Measurements from ENCODE around the gene TAF9. TPM values are rescaled to one million over a fixed set of nuclear protein-coding genes. Genes with fewer than 3 reads are reported as not detected.

TAF9 gene
- total and polyA plus RNA-seq, 2 donors = 80.3 to 110 TPM

- Histone ChIP-seq H3K4me1 (ENCODE audit: control insufficient read depth in 2 of 2, insufficient read depth in 2 of 2, low read length in 2 of 2) (peaks cover 0 to 15% of the 10 kb centered on the region in 2 donors), H3K4me3 (ENCODE audit: low read length in 2 of 2) (no peak overlapping the region), H3K9me3 (ENCODE audit: control insufficient read depth in 2 of 2, insufficient read depth in 1 of 2, low read length in 1 of 2) (peaks cover 0 to 8% of the 10 kb centered on the region in 2 donors), H3K36me3 (ENCODE audit: control insufficient read depth in 2 of 2, insufficient read depth in 2 of 2, low read length in 1 of 2) (no peaks in the 10 kb centered on the region), H3K27ac (ENCODE audit: low read depth in 1 of 2, low read length in 1 of 2) (no peak overlapping the region), H3K27me3 (ENCODE audit: control insufficient read depth in 2 of 2, insufficient read depth in 1 of 2, low read length in 1 of 2) (no peaks in the 10 kb centered on the region)
- WGBS = 96% methylated on average over 9 of the region's 9 CpGs
- no peak for DNase-seq (ENCODE audit: low read depth in 6 of 9, low spot score in 9 of 9)
Observed at GRCh38 chr5:69329905-69330489, 39.3 kb downstream of the TAF9 start.

- no peak overlapping the region for H3K27ac ChIP-seq (ENCODE audit: low read depth in 1 of 2, low read length in 1 of 2)
- no peaks in the 10 kb centered on the region for H3K36me3 ChIP-seq (ENCODE audit: control insufficient read depth in 2 of 2, insufficient read depth in 2 of 2, low read length in 1 of 2)
- H3K4me3 ChIP-seq (ENCODE audit: low read length in 2 of 2) = no peak overlapping the region
- H3K4me1 ChIP-seq (ENCODE audit: control insufficient read depth in 2 of 2, insufficient read depth in 2 of 2, low read length in 2 of 2) = peaks cover 0 to 1% of the 10 kb centered on the region in 2 donors
- WGBS = 95% methylated on average over 1 of the region's 1 CpG
- no peak for DNase-seq (ENCODE audit: low read depth in 6 of 9, low spot score in 9 of 9)
- no peaks in the 10 kb centered on the region for H3K9me3 ChIP-seq (ENCODE audit: control insufficient read depth in 2 of 2, insufficient read depth in 1 of 2, low read length in 1 of 2)
- H3K27me3 ChIP-seq (ENCODE audit: control insufficient read depth in 2 of 2, insufficient read depth in 1 of 2, low read length in 1 of 2) = no peaks in the 10 kb centered on the region
Observed at GRCh38 chr5:69326365-69326764, 43.0 kb downstream of the TAF9 start.

DNA sequence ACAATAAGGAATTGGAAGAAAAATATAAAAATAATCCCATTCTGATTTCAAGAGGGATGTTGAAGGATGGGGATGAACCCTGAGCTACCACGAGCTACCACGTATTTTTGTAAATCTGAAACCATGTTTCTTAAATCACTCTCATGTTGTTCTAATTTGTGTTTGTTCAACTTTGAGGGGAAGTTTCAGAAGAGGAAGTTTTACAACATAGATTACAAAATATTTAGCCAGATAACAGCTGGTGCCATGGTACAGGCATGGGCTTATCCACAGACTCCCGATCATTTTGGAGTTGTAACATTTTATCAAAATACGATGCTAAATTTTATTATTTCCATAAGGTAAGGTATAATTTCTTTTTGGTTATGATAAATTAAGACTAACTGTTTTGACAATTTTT is 51.9 kb downstream of the TAF9 start:
- Histone ChIP-seq H3K27me3 (ENCODE audit: control insufficient read depth in 2 of 2, insufficient read depth in 1 of 2, low read length in 1 of 2) (no peaks in the 10 kb centered on the region), H3K4me3 (ENCODE audit: low read length in 2 of 2) (no peak overlapping the region), H3K9me3 (ENCODE audit: control insufficient read depth in 2 of 2, insufficient read depth in 1 of 2, low read length in 1 of 2) (no peaks in the 10 kb centered on the region), H3K4me1 (ENCODE audit: control insufficient read depth in 2 of 2, insufficient read depth in 2 of 2, low read length in 2 of 2) (no peaks in the 10 kb centered on the region), H3K36me3 (ENCODE audit: control insufficient read depth in 2 of 2, insufficient read depth in 2 of 2, low read length in 1 of 2) (peaks cover 3 to 8% of the 10 kb centered on the region in 2 donors), H3K27ac (ENCODE audit: low read depth in 1 of 2, low read length in 1 of 2) (no peak overlapping the region)
- WGBS = 95% methylated on average over 4 of the region's 4 CpGs
- DNase-seq (ENCODE audit: low read depth in 6 of 9, low spot score in 9 of 9) = no peak

DNA sequence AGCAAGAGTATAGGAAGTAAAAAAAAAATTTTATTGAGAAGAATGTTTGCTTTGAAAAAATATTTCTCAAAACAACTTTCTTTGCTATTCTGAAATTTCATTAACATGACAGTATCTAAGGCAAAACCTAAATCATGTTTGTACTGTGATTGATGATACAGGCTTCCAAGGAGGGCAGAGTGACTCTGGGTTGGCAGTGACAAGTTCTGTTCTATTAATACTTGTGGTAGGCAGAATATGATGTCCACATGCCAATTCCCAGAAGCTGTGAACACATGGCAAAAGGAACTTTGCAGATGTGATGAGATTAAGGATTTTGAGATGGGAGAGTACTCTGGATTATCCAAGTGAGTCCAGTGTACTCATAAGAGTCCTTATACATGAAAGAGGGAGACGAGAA is 53.3 kb downstream of the TAF9 start:
- Histone ChIP-seq H3K27ac (ENCODE audit: low read depth in 1 of 2, low read length in 1 of 2) (no peak overlapping the region), H3K4me3 (ENCODE audit: low read length in 2 of 2) (no peak overlapping the region), H3K36me3 (ENCODE audit: control insufficient read depth in 2 of 2, insufficient read depth in 2 of 2, low read length in 1 of 2) (peaks cover 6 to 8% of the 10 kb centered on the region in 2 donors)

More for the DNA sequence above, 53.3 kb downstream of the TAF9 start:
- Histone ChIP-seq H3K4me1 (ENCODE audit: control insufficient read depth in 2 of 2, insufficient read depth in 2 of 2, low read length in 2 of 2) (no peaks in the 10 kb centered on the region), H3K27me3 (ENCODE audit: control insufficient read depth in 2 of 2, insufficient read depth in 1 of 2, low read length in 1 of 2) (no peaks in the 10 kb centered on the region), H3K9me3 (ENCODE audit: control insufficient read depth in 2 of 2, insufficient read depth in 1 of 2, low read length in 1 of 2) (no peaks in the 10 kb centered on the region)
- no peak for DNase-seq (ENCODE audit: low read depth in 6 of 9, low spot score in 9 of 9)
- WGBS = 98% methylated on average over 1 of the region's 1 CpG

Other genes starting within 250 kb of the TAF9 start
- gene CCNB1, start 202.4 kb downstream of the TAF9 start, total RNA-seq = 106 TPM
- 23.7 TPM for gene CCNB1, start 202.4 kb downstream of the TAF9 start, polyA plus RNA-seq
- gene CENPH, start 179.9 kb downstream of the TAF9 start, total RNA-seq = 30.3 TPM
- gene CENPH, start 179.9 kb downstream of the TAF9 start, polyA plus RNA-seq = 9.4 TPM
- 32.1 TPM for gene CDK7, start 134.6 kb downstream of the TAF9 start, total RNA-seq
- gene CDK7, start 134.6 kb downstream of the TAF9 start, polyA plus RNA-seq = 47.1 TPM
- 4.9 TPM for gene CCDC125, start 36.7 kb downstream of the TAF9 start, total RNA-seq
- 7.8 TPM for gene CCDC125, start 36.7 kb downstream of the TAF9 start, polyA plus RNA-seq
- gene AK6, start within 50 bp of the TAF9 start, total RNA-seq = 76.5 TPM
- 69.4 TPM for gene AK6, start within 50 bp of the TAF9 start, polyA plus RNA-seq
- 23.8 TPM for gene RAD17, start 298 bp upstream of the TAF9 start, total RNA-seq
- 28.3 TPM for gene RAD17, start 298 bp upstream of the TAF9 start, polyA plus RNA-seq
- 3.5 TPM for gene MARVELD2, start 45.6 kb upstream of the TAF9 start, total RNA-seq
- gene MARVELD2, start 45.6 kb upstream of the TAF9 start, polyA plus RNA-seq = 2.8 TPM
- gene OCLN, start 123.3 kb upstream of the TAF9 start, total RNA-seq = 3.4 TPM
- gene OCLN, start 123.3 kb upstream of the TAF9 start, polyA plus RNA-seq = 7.4 TPM
- 32.0 TPM for gene GTF2H2C, start 190.7 kb upstream of the TAF9 start, total RNA-seq
- gene GTF2H2C, start 190.7 kb upstream of the TAF9 start, polyA plus RNA-seq = 27.9 TPM

Measured in thymus (tissue), 11 donors.